IMR-90 (cell line): ENCODE results near the gene EXOC4. TPM values are rescaled to one million over a fixed set of nuclear protein-coding genes. Genes with fewer than 3 reads are reported as not detected.

Source experiments
- ATAC-seq: fragments of 200-7000 bp; cut with Tn5 transposase; 2 replicates; pipeline ENCODE4 v1.9.1; 2020; ENCODE audit warnings: low read depth, mild to moderate bottlenecking, moderate library complexity
- BruUV-seq: library from RNA; stranded (reverse); fragments of 400-500 nt; replicated peaks from 2 replicates; lab custom pipeline; 2021; lab: Mats Ljungman, UMichigan
- CTCF ChIA-PET: fragments of 300-600 bp; formaldehyde crosslinking; extraction: SDS; loops from one replicate; lab custom pipeline; 2021; ENCODE audit warnings: antibody characterized with exemption; lab: Yijun Ruan, JAX
- POLR2A ChIA-PET: fragments of 300-600 bp; sonication (Branson Sonifier 250); formaldehyde crosslinking; loops from one replicate; lab custom pipeline; 2022; ENCODE audit warnings: antibody characterized with exemption; ENCODE audit not compliant: unreplicated experiment; lab: Charles Lee
- DNase-seq: peaks from one replicate; pipeline ENCODE4 v3.0.0; 2013
- H2AFZ ChIP-seq: replicated peaks from 2 replicates; pipeline ENCODE3; 2013; ENCODE audit warnings: low read length, mild to moderate bottlenecking; ENCODE audit not compliant: poor library complexity
- H2AK5ac ChIP-seq: 2 replicates; pipeline ENCODE4 v1.6.1; 2013; ENCODE audit warnings: low read depth, low read length, inconsistent platforms
- H2AK9ac ChIP-seq: replicated peaks from 2 replicates; pipeline ENCODE3; 2013; ENCODE audit warnings: mild to moderate bottlenecking, low read depth, low read length, moderate library complexity; ENCODE audit not compliant: poor library complexity
- H2BK120ac ChIP-seq: 2 replicates; pipeline ENCODE4 v1.6.1; 2013; ENCODE audit warnings: low read depth, low read length, inconsistent platforms
- H2BK15ac ChIP-seq: 3 replicates; pipeline ENCODE4 v1.6.1; 2013; ENCODE audit warnings: low read depth, low read length, inconsistent platforms
- H2BK20ac ChIP-seq: 2 replicates; pipeline ENCODE4 v1.6.1; 2013; ENCODE audit warnings: low read depth, mild to moderate bottlenecking, inconsistent platforms, low read length, moderate library complexity
- H2BK5ac ChIP-seq: 2 replicates; pipeline ENCODE4 v1.6.1; 2013; ENCODE audit warnings: mild to moderate bottlenecking, low read depth, low read length, inconsistent platforms; ENCODE audit not compliant: poor library complexity, severe bottlenecking
- H3K14ac ChIP-seq: replicated peaks from 2 replicates; pipeline ENCODE4 v1.6.1; 2013; ENCODE audit warnings: low read depth, low read length, inconsistent platforms
- H3K18ac ChIP-seq: 2 replicates; pipeline ENCODE4 v1.6.1; 2013; ENCODE audit warnings: low read depth, low read length, control low read depth
- H3K23ac ChIP-seq: 2 replicates; pipeline ENCODE4 v1.6.1; 2013; ENCODE audit warnings: low read depth, low read length, inconsistent platforms
- H3K27ac ChIP-seq: 2 replicates; pipeline ENCODE4 v1.5.1; 2013; ENCODE audit warnings: mild to moderate bottlenecking, control low read depth, low read length; ENCODE audit not compliant: insufficient read depth
- H3K27me3 ChIP-seq: 2 replicates; pipeline ENCODE4 v1.6.1; 2013; ENCODE audit warnings: low read length; ENCODE audit not compliant: control insufficient read depth, insufficient read depth
- H3K36me3 ChIP-seq: 2 replicates; pipeline ENCODE4 v1.6.1; 2013; ENCODE audit warnings: low read length, mixed read lengths; ENCODE audit not compliant: control insufficient read depth, insufficient read depth
- H3K4ac ChIP-seq: 2 replicates; pipeline ENCODE4 v1.6.1; 2013; ENCODE audit warnings: low read depth, low read length, inconsistent platforms
- H3K4me1 ChIP-seq: 2 replicates; pipeline ENCODE4 v1.6.1; 2013; ENCODE audit warnings: low read length, mixed read lengths; ENCODE audit not compliant: control insufficient read depth, insufficient read depth
- H3K4me2 ChIP-seq: 2 replicates; pipeline ENCODE4 v1.6.1; 2013; ENCODE audit warnings: low read depth, mild to moderate bottlenecking, control low read depth, low read length, moderate library complexity
- H3K4me3 ChIP-seq: 2 replicates; pipeline ENCODE4 v1.5.1; 2013; ENCODE audit warnings: low read depth, mild to moderate bottlenecking, control low read depth, low read length, moderate library complexity; ENCODE audit not compliant: insufficient read depth
- H3K56ac ChIP-seq: 2 replicates; pipeline ENCODE4 v1.6.1; 2013; ENCODE audit warnings: low read length, inconsistent platforms; ENCODE audit not compliant: insufficient read depth; ENCODE audit errors: extremely low read depth
- H3K79me1 ChIP-seq, 2 experiments: 2 replicates each; pipeline ENCODE4 v1.6.1; 2013; ENCODE audit warnings: low read length in 2 of 2, inconsistent platforms in 1 of 2, low read depth in 1 of 2
- H3K9ac ChIP-seq: 2 replicates; pipeline ENCODE4 v1.6.1; 2013; ENCODE audit warnings: low read depth, low read length, control low read depth
- H3K9me1 ChIP-seq: 2 replicates; pipeline ENCODE4 v1.6.1; 2013; ENCODE audit warnings: low read length, inconsistent platforms; ENCODE audit not compliant: insufficient read depth
- H3K9me3 ChIP-seq: 2 replicates; pipeline ENCODE4 v1.6.1; 2013; ENCODE audit warnings: low read length; ENCODE audit not compliant: control insufficient read depth, insufficient read depth
- H4K20me1 ChIP-seq: 2 replicates; pipeline ENCODE4 v1.6.1; 2013; ENCODE audit warnings: low read length, inconsistent platforms; ENCODE audit not compliant: insufficient read depth
- H4K5ac ChIP-seq: 2 replicates; pipeline ENCODE4 v1.6.1; 2013; ENCODE audit warnings: mild to moderate bottlenecking, low read depth, low read length, control low read depth
- H4K8ac ChIP-seq, 2 experiments: 2 replicates each; pipeline ENCODE4 v1.6.1; 2013; ENCODE audit warnings: low read depth in 2 of 2, low read length in 2 of 2, control low read depth in 1 of 2, inconsistent platforms in 1 of 2
- H4K91ac ChIP-seq: 2 replicates; pipeline ENCODE4 v1.6.1; 2013; ENCODE audit warnings: low read depth, low read length, inconsistent platforms; ENCODE audit not compliant: insufficient read depth
- CHD1 ChIP-seq: IDR thresholded peaks from 2 replicates; pipeline ENCODE4 v1.6.1; 2012; ENCODE audit warnings: low read depth, low read length, improper control_type of control experiment
- FOS ChIP-seq: fragments of 150-350 bp; IDR thresholded peaks from 2 replicates; pipeline ENCODE4 v1.6.1; 2016; ENCODE audit warnings: low read depth, low read length
- MAFK ChIP-seq: IDR thresholded peaks from 2 replicates; pipeline ENCODE4 v1.6.1; 2012; ENCODE audit warnings: low read depth, low read length, improper control_type of control experiment
- MXI1 ChIP-seq: IDR thresholded peaks from 2 replicates; pipeline ENCODE4 v1.6.1; 2012; ENCODE audit warnings: low read depth, mild to moderate bottlenecking, low read length, moderate library complexity, borderline replicate concordance
- POLR2A ChIP-seq: IDR thresholded peaks from 2 replicates; pipeline ENCODE4 v1.6.1; 2012; ENCODE audit warnings: mild to moderate bottlenecking, low read depth, low read length
- RFX5 ChIP-seq: IDR thresholded peaks from 2 replicates; pipeline ENCODE4 v1.8.0; 2012; ENCODE audit warnings: low read depth, mild to moderate bottlenecking, low read length, moderate library complexity
- SMC3 ChIP-seq: fragments of 150-350 bp; IDR thresholded peaks from 2 replicates; pipeline ENCODE4 v1.6.1; 2016; ENCODE audit warnings: low read depth, mild to moderate bottlenecking, antibody characterized with exemption, low read length, moderate library complexity
- WGBS, 2 experiments: methylation state at CpG; one replicate each; pipeline versions ENCODE4 v1.1.5 to v1.1.7; 2013; ENCODE audit warnings: missing lambda C conversion rate in 2 of 2; ENCODE audit not compliant: insufficient read length in 1 of 2; ENCODE audit errors: extremely low coverage in 2 of 2; 5-methylcytosine and 5-hydroxymethylcytosine counted together
- dilution Hi-C: fragments of 300-500 bp; cut with HindIII; formaldehyde crosslinking; loops from one replicate; pipeline ENCODE4 v1.14.3; 2018; ENCODE audit warnings: low sequenced_read_pairs; ENCODE audit not compliant: unreplicated experiment
- in situ Hi-C: fragments of 300-500 bp; cut with MboI; formaldehyde crosslinking; loops from 3 replicates; pipeline ENCODE4 v1.14.3; 2019; ENCODE audit warnings: low sequenced_read_pairs, inconsistent platforms, mixed read lengths
- intact Hi-C: fragments of 100-400 bp; cut with micrococcal nuclease; formaldehyde crosslinking; loops from 2 replicates; pipeline ENCODE4 v1.10.0; 2022
- polyA plus RNA-seq, 3 experiments: library from polyadenylated mRNA; depleted of rRNA; stranded (reverse); fragments of >200 nt; gene quantifications; 2 replicates each; pipeline ENCODE4 v1.2.3, GENCODE V29; 2012; ENCODE audit warnings: low replicate concordance in 1 of 3
- total RNA-seq: library from RNA; depleted of rRNA; stranded (reverse); fragments of >200 nt; gene quantifications from 2 replicates; pipeline ENCODE4 v1.2.3, GENCODE V29; 2012
- TF ChIP-seq, protein P1 (sequence below): fragments of 150-350 bp; IDR thresholded peaks from 2 replicates; pipeline ENCODE4 v1.6.1; 2016; ENCODE audit warnings: low read depth, mild to moderate bottlenecking, low read length, moderate library complexity, borderline replicate concordance

Gene EXOC4
- total and polyA plus RNA-seq, 2 of the 4 experiments (the other 2 are of a cell fraction) = 25.4 to 94.6 TPM

GRCh38 chr7:133963629-133964028 is 710.8 kb downstream of the EXOC4 start:
- POLR2A ChIA-PET = no interaction called here

More at GRCh38 chr7:133963629-133964028, 710.8 kb downstream of the EXOC4 start:
- Histone ChIP-seq H3K14ac (no peak overlapping the region), H2BK120ac (no peak overlapping the region), H2BK5ac (no peak overlapping the region), H4K5ac (no peak overlapping the region), H3K27me3 (no peaks in the 10 kb centered on the region), H3K4me2 (no peak overlapping the region), H3K4me3 (no peak overlapping the region), H3K18ac (no peak overlapping the region), H3K27ac (no peak overlapping the region), H4K8ac (no peak overlapping the region), H4K91ac (no peak overlapping the region), H3K4ac (no peak overlapping the region), H2BK15ac (no peak overlapping the region), H3K36me3 (no peaks in the 10 kb centered on the region), H3K79me1 (no peaks in the 10 kb centered on the region), H3K9me1 (no peaks in the 10 kb centered on the region), H3K9ac (no peak overlapping the region), H3K4me1 (no peaks in the 10 kb centered on the region), H3K56ac (no peak overlapping the region), H3K9me3 (no peaks in the 10 kb centered on the region), H2AK5ac (no peak overlapping the region), H4K20me1 (no peaks in the 10 kb centered on the region), H2AFZ (no peak overlapping the region), H2BK20ac (no peak overlapping the region), H3K23ac (no peak overlapping the region), H2AK9ac (no peak overlapping the region)
- no peak for ATAC-seq
- CTCF ChIA-PET = interaction anchor here (0.6 kb wide), 1 partner anchor 563 kb away, joined by 3 read pairs; no protein-coding TSS in a partner anchor
- dilution Hi-C loops = no loop called here
- no peak for TF ChIP-seq CHD1
- no peak for TF ChIP-seq RFX5
- TF ChIP-seq MAFK = no peak
- TF ChIP-seq SMC3 = no peak
- TF ChIP-seq FOS = no peak
- no peak for TF ChIP-seq MXI1
- TF ChIP-seq, protein P1, sequence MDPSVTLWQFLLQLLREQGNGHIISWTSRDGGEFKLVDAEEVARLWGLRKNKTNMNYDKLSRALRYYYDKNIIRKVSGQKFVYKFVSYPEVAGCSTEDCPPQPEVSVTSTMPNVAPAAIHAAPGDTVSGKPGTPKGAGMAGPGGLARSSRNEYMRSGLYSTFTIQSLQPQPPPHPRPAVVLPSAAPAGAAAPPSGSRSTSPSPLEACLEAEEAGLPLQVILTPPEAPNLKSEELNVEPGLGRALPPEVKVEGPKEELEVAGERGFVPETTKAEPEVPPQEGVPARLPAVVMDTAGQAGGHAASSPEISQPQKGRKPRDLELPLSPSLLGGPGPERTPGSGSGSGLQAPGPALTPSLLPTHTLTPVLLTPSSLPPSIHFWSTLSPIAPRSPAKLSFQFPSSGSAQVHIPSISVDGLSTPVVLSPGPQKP = no peak
- TF ChIP-seq POLR2A = no peak
- in situ Hi-C loops = no loop called here
- BruUV-seq = no TSS peak
- intact Hi-C loops = no loop called here
- no CpG with 5 or more reads among the region's 2 CpGs for WGBS, 2 experiments
- DNase-seq = no peak
